Duodenal mucosa (tissue), 2 donors: ENCODE measurements around the gene SEPHS1.
"Not testable (repeated sequence)": the region's sequence is repeated elsewhere in the genome, so short reads cannot be mapped to it uniquely, and the experiment has no call there.

ENCODE experiments used
- H3K27ac ChIP-seq: one replicate; pipeline ENCODE4 v1.7.0; 2013; ENCODE audit warnings: low read depth, low read length
- H3K27me3 ChIP-seq, 2 donors: one replicate each; pipeline ENCODE4 v1.7.0; 2013; ENCODE audit warnings: low read length in 2 of 2, control low read depth in 1 of 2; ENCODE audit not compliant: insufficient read depth in 2 of 2, control insufficient read depth in 1 of 2
- H3K36me3 ChIP-seq, 2 donors: one replicate each; pipeline ENCODE4 v1.7.0; 2013; ENCODE audit warnings: low read length in 2 of 2, control low read depth in 1 of 2; ENCODE audit not compliant: insufficient read depth in 2 of 2, control insufficient read depth in 1 of 2
- H3K4me1 ChIP-seq, 2 donors: one replicate each; pipeline ENCODE4 v1.7.0; 2013; ENCODE audit warnings: low read length in 2 of 2, control low read depth in 1 of 2; ENCODE audit not compliant: insufficient read depth in 2 of 2, control insufficient read depth in 1 of 2
- H3K4me3 ChIP-seq, 2 donors: one replicate each; pipeline ENCODE4 v1.7.0; 2013; ENCODE audit warnings: low read length in 2 of 2, low read depth in 1 of 2
- H3K9ac ChIP-seq, 2 donors: one replicate each; pipeline ENCODE4 v1.7.0; 2013; ENCODE audit warnings: low read length in 2 of 2, low read depth in 1 of 2
- H3K9me3 ChIP-seq, 2 donors: one replicate each; pipeline ENCODE4 v1.7.0; 2013; ENCODE audit warnings: low read length in 2 of 2, control low read depth in 1 of 2; ENCODE audit not compliant: control insufficient read depth in 1 of 2

Gene SEPHS1

DNA sequence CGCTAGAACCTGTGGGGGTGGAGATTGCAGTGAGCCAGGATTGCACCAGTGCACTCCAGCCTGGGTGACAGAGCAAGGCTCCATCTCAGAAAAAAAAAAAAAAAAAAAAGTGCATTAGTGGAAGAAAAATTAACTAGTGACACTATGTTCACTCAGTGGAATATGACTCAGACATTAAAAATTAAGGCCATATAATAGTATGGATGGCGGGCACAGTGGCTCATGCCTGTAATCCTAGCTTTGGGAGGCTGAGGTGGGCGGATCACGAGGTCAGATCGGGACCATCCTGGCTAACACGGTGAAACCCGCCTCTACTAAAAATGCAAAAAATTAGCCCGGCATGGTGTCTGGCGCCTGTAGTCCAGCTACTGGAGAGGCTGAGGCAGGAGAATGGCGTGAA is 51.6 kb downstream of the SEPHS1 start:
- peaks cover 4 to 16% of the 10 kb centered on the region in 2 donors for H3K36me3 ChIP-seq
- no peaks in the 10 kb centered on the region for H3K9me3 ChIP-seq
- no peak overlapping the region for H3K9ac ChIP-seq
- H3K4me1 ChIP-seq = peaks cover 0 to 4% of the 10 kb centered on the region in 2 donors
- no peak overlapping the region for H3K4me3 ChIP-seq
- no peaks in the 10 kb centered on the region for H3K27me3 ChIP-seq
- no peak overlapping the region for H3K27ac ChIP-seq

DNA sequence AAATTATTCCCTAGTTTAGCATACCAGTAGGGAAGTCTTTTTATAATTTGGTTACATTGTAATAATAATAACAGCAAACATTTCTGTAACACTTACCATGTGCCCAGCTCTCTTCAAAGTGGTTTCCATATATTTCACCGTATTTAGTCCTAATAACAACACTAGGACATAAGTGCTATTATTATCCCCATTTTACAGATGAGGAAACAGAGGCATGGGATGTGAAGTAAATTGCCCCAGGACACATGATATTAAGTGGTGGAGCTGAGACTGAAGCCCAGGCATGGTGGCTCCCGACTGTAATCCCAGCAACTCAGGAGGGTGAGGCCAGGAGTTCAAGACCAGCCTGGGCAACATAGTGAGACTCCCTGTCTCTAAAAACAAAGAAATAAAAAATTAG is 53.3 kb downstream of the SEPHS1 start:
- Histone ChIP-seq H3K4me1 (no peaks in the 10 kb centered on the region), H3K9ac (no peak overlapping the region), H3K9me3 (no peaks in the 10 kb centered on the region), H3K36me3 (peaks cover 4 to 21% of the 10 kb centered on the region in 2 donors), H3K27ac (no peak overlapping the region), H3K4me3 (no peak overlapping the region), H3K27me3 (no peaks in the 10 kb centered on the region)

DNA sequence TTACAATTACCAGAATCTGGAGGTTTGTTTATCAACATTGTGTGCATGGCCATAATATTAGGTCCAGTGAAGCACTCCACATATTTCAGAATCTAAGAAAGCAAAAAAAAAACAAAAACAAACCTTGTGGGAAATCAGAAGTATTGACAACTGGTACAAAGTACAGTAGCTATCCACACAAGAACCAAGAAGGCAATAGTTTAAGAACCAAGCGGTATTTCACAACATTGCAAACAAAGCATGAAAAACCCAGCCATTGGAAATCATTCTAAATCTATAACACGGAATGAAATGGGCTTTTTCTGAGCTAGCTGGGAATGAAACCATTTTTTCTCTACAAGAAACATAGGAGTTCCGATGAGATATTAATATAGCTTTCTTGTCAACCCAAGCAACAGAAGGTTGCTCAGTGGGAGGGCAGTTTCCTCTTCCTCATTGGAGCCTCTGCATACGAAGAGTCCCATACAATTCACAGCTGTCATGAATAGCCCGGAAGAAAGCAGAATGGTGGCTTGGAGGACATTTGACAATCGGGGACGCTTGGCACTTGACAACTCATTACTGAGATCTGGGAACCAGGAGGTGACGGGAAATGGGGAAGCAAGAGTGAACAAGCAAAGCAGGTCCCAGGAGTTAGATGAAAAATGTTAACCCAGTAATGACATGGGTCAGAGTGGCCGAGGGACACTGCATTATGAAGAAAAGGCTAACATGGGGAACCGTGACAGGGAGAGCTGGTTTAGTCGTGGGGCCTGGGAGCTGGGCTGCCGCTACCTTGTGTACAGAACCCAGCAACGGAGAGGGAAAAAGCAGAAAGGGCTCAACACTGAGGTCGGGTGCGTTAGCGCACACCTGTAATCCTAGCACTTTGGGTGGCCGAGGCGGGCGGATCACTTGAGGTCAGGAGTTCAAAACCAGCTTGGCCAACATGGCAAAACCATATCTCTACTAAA is 56.0 kb downstream of the SEPHS1 start:
- Histone ChIP-seq H3K36me3 (peaks cover 4 to 33% of the 10 kb centered on the region in 2 donors), H3K27me3 (no peaks in the 10 kb centered on the region), H3K27ac (no peak overlapping the region), H3K4me3 (no peak overlapping the region), H3K4me1 (no peaks in the 10 kb centered on the region), H3K9ac (no peak overlapping the region), H3K9me3 (no peaks in the 10 kb centered on the region)

DNA sequence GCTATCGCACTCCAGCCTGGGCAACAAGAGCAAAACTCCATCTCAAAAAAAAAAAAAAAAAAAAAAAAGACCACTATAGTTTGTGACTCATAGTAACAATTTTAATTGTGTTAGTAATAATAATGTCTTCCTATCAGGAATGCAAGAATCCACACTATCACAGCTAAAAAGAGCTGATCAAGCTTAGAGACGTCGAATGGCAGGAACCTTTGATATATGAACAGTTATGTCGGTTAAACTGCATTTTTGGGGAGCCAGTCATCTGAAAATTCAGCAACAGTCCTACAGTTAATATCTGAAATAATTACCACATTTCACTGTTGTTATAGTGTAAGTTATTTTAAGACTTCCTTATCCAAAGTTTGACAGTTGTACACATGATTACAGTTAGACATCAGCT is 57.0 kb downstream of the SEPHS1 start:
- Histone ChIP-seq H3K9me3 (no peaks in the 10 kb centered on the region), H3K27me3 (no peaks in the 10 kb centered on the region), H3K27ac (no peak overlapping the region), H3K4me3 (no peak overlapping the region), H3K9ac (no peak overlapping the region), H3K36me3 (peaks cover 4 to 33% of the 10 kb centered on the region in 2 donors), H3K4me1 (no peaks in the 10 kb centered on the region)

DNA sequence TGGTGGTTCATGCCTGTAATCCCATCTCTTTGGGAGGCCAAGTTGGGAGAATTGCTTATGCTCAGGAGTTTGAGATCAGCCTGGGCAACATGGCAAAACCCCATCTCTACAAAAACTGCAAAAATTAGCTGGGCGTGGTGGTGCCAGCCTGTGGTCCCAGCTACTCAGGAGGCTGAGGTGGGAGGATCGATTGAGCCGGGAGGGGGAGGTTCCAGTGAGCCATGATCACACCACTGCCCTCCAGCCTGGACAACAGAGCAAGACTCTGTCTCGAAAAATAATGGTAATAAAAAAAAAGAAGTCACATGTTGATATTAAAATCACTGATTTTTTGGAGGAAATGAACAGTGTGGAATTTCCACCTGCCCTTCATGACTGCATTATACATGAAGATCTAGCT is 64.0 kb downstream of the SEPHS1 start:
- no peak overlapping the region for H3K4me3 ChIP-seq
- no peak overlapping the region for H3K9ac ChIP-seq
- peaks cover 0 to 5% of the 10 kb centered on the region in 2 donors for H3K4me1 ChIP-seq
- H3K27ac ChIP-seq = no peak overlapping the region
- H3K36me3 ChIP-seq = peaks cover 0 to 23% of the 10 kb centered on the region in 2 donors
- H3K27me3 ChIP-seq = no peaks in the 10 kb centered on the region
- H3K9me3 ChIP-seq = no peaks in the 10 kb centered on the region

DNA sequence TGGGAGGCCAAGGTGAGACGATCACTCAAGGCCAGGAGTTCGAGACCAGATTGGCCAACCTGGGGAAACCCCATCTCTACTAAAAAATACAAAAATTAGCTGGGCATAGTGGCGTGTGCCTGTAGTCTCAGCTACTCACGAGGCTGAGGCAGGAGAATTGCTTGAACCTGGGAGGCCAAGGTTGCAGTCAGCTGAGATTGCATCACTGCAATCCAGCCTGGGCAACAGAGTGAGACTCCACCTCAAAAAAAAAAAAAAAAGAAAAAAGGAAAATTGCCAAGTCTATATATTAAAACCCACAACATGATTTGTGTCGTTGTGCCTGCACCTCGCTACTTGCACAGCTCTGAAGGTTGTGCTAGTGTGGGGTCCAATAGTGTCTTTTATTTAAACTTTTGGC is 65.7 kb downstream of the SEPHS1 start:
- not testable (repeated sequence) for H3K27me3 ChIP-seq, H3K27ac ChIP-seq, H3K4me3 ChIP-seq, H3K4me1 ChIP-seq, H3K9ac ChIP-seq, H3K9me3 ChIP-seq
- peaks cover 0 to 12% of the 10 kb centered on the region in 2 donors for H3K36me3 ChIP-seq

DNA sequence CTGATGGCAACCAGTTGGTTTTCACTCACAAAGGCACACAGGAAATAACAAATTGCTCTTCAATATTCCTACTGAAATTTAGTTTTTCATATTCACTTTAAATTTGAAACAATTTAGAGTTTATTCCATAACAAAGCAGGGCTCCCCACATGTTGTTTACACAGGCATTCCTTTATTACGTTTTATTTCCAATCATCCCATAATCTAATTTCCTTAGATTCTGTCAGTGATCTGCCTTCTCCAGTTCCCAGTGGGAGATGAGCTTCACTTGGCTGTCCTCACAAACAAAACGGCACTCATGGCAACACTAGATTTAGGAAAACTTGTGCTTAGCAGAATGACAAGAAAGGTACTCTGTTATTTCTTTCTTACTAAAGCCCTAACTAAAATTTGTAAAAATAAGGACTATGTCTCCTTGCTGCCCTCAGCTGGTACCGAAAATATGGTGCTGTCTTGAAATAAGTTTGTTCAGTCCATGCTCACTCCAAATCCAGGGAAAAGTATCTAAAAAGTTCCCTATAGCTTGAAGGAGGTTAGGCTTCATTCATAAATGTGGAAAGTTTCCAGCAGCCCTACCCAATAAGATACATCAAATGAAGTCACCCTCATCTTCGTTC is 71.2 kb downstream of the SEPHS1 start:
- peaks cover 0 to 11% of the 10 kb centered on the region in 2 donors for H3K36me3 ChIP-seq
- H3K27ac ChIP-seq = no peak overlapping the region
- H3K9ac ChIP-seq = no peak overlapping the region
- H3K9me3 ChIP-seq = no peaks in the 10 kb centered on the region
- no peaks in the 10 kb centered on the region for H3K27me3 ChIP-seq
- no peak overlapping the region for H3K4me3 ChIP-seq
- H3K4me1 ChIP-seq = peaks cover 3 to 4% of the 10 kb centered on the region in 2 donors

DNA sequence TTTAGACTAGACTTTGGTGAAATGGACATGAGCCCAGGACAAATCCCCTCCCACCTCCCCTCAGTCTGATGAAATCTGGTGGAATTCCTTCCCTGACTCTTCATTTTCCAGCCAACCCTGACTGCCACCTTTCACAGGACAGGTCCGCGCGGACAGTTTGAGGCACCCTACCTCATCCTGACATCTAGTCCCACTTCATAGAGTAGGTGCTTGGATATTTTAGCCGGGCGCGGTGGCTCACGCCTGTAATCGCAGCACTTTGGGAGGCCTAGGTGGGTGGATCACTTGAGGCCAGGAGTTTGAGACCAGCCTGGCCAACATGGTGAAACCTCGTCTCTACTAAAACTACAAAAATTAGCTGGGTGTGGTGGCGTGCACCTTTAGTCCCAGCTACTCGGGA is 71.9 kb downstream of the SEPHS1 start:
- not testable (repeated sequence) for H3K4me3 ChIP-seq, H3K36me3 ChIP-seq
- H3K4me1 ChIP-seq = peaks cover 10 to 11% of the 10 kb centered on the region in 2 donors

DNA sequence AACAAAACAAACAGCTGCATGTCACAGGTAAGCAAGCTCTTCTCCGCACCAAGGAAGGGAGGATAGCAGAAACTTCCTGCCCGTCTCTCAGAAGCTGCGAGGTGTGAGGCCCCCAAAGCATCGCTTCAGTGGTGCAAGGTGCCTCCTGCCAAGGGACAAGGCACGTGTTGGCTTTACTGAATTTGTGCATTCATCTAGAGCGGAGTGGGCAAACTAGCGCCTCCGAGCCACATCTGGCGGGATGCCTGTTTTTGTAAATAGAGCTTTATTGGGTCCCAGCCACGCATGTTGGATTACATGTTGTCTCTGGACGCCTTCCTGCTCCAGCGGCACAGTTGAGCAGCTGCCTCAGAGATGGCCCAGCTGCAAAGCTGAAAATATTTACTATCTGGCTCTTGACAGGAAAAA is 75.9 kb downstream of the SEPHS1 start:
- H3K9me3 ChIP-seq = no peaks in the 10 kb centered on the region
- H3K4me1 ChIP-seq = peaks cover 16 to 19% of the 10 kb centered on the region in 2 donors
- H3K36me3 ChIP-seq = no peaks in the 10 kb centered on the region
- H3K4me3 ChIP-seq = no peak overlapping the region
- no peak overlapping the region for H3K9ac ChIP-seq
- no peaks in the 10 kb centered on the region for H3K27me3 ChIP-seq
- no peak overlapping the region for H3K27ac ChIP-seq

More for the DNA sequence above, 71.9 kb downstream of the SEPHS1 start:
- H3K27ac ChIP-seq, H3K27me3 ChIP-seq, H3K9me3 ChIP-seq, H3K9ac ChIP-seq: not testable (repeated sequence)

DNA sequence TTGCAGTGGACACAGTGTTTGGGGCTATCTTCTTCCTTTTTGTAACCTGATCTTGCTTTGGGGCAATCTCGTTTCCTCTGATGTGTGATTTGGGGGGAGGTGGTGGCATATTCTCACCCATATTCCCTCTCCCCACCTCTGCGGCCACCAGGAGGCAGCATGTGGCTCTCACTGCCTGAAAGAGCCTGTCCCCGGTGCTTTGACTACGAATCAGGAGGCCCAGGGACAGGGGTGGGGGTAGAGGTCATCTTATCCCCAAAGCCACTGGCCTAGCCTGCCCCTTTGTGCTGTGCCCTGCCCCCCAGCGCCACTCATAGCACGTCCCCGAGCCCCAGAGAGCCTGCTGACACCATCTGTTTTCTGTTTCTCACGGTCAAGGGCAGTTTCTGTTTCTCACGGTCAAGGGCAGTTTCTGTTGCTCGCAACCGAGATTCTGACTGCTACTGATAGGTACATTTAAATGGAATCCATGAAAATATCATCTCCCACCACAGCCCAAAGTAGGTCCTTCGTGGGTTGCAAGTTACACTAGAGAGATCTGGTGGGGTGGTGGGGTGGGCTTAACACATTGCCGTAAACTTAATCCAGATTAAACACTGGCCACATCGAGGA is 76.4 kb downstream of the SEPHS1 start:
- H3K27ac ChIP-seq = no peak overlapping the region
- no peaks in the 10 kb centered on the region for H3K9me3 ChIP-seq
- no peaks in the 10 kb centered on the region for H3K27me3 ChIP-seq
- H3K36me3 ChIP-seq = no peaks in the 10 kb centered on the region
- peak overlapping the region in 1 of 2 donors; percentile 31 for H3K4me3 ChIP-seq
- H3K4me1 ChIP-seq = peaks cover 16 to 19% of the 10 kb centered on the region in 2 donors
- no peak overlapping the region for H3K9ac ChIP-seq
